Fibroblast of the aortic adventitia (primary cell): Measurements from ENCODE around the gene COQ3. TPM values are rescaled to one million over a fixed set of nuclear protein-coding genes. Genes with fewer than 3 reads are reported as not detected.

Source experiments
- DNase-seq: peaks from one replicate; pipeline ENCODE4 v3.0.0-alpha.2; 2010; ENCODE audit warnings: low read depth
- H3K4me3 ChIP-seq: 2 replicates; pipeline ENCODE4 v1.5.1; 2011; ENCODE audit warnings: low read depth, mild to moderate bottlenecking, control low read depth, low read length, moderate library complexity
- CTCF ChIP-seq: IDR thresholded peaks from 2 replicates; pipeline ENCODE4 v1.5.1; 2011; ENCODE audit warnings: mild to moderate bottlenecking, low read length, control low read depth, inconsistent platforms; ENCODE audit not compliant: insufficient read depth
- total RNA-seq: library from RNA; depleted of rRNA; stranded (reverse); fragments of >200 nt; gene quantifications from 2 replicates; pipeline ENCODE4 v1.2.3, GENCODE V29; 2012; ENCODE audit warnings: low replicate concordance

Gene COQ3
- total RNA-seq, 1 donor: 8.9 TPM

- H3K4me3 ChIP-seq: peak overlapping the region; percentile 62
- no peak for DNase-seq
- no peak for TF ChIP-seq CTCF
Measured at GRCh38 chr6:99348288-99349170, 45.5 kb downstream of the COQ3 start.

- TF ChIP-seq CTCF: no peak
- DNase-seq: no peak
- H3K4me3 ChIP-seq: no peak overlapping the region
Measured at GRCh38 chr6:99347804-99348203, 46.2 kb downstream of the COQ3 start.

- no peak overlapping the region for H3K4me3 ChIP-seq
- DNase-seq: no peak
- TF ChIP-seq CTCF: no peak
Measured at GRCh38 chr6:99346595-99346994, 47.4 kb downstream of the COQ3 start.

- no peak for DNase-seq
- TF ChIP-seq CTCF: no peak
- H3K4me3 ChIP-seq: no peak overlapping the region
Measured at GRCh38 chr6:99345164-99345563, 48.8 kb downstream of the COQ3 start.

- no peak for TF ChIP-seq CTCF
- DNase-seq: peak; percentile 36
- H3K4me3 ChIP-seq: no peak overlapping the region
Measured at GRCh38 chr6:99344289-99344688, 49.7 kb downstream of the COQ3 start.

GRCh38 chr6:99341862-99342455, 52.0 kb downstream of the COQ3 start:
- DNase-seq: no peak
- no peak overlapping the region for H3K4me3 ChIP-seq
- no peak for TF ChIP-seq CTCF
